CD4-positive, alpha-beta T cell (primary cell): Measurements from ENCODE around the gene ADCY10. TPM values are rescaled to one million over a fixed set of nuclear protein-coding genes. Genes with fewer than 3 reads are reported as not detected.
"Not testable (repeated sequence)": the region's sequence is repeated elsewhere in the genome, so short reads cannot be mapped to it uniquely, and the experiment has no call there.

Experiments
- ATAC-seq: fragments of 200-7000 bp; cut with Tn5 transposase; one replicate; pipeline ENCODE4 v1.10.0; 2022; ENCODE audit warnings: mild to moderate bottlenecking; ENCODE audit not compliant: poor library complexity
- CTCF ChIA-PET: fragments of 350-600 bp; sonication (Branson Sonifier 250); formaldehyde crosslinking; loops from one replicate; lab custom pipeline; 2021; ENCODE audit warnings: antibody characterized with exemption, inconsistent platforms; lab: Charles Lee
- POLR2A ChIA-PET: fragments of 350-600 bp; sonication (Branson Sonifier 250); formaldehyde crosslinking; loops from one replicate; lab custom pipeline; 2021; ENCODE audit warnings: antibody characterized with exemption, inconsistent platforms; lab: Charles Lee
- DNase-seq, 14 experiments: peaks; one replicate each; pipeline ENCODE4 v3.0.0-alpha.2; 2013 to 2020; ENCODE audit warnings: mixed read lengths in 2 of 14
- H3K27ac ChIP-seq, 2 donors: one replicate each; pipeline versions ENCODE4 v1.5.1 to v1.7.0; 2013; ENCODE audit warnings: low read length in 2 of 2, low read depth in 1 of 2, mild to moderate bottlenecking in 1 of 2
- H3K27me3 ChIP-seq, 2 experiments: 1 replicate in 1 of 2; 2 replicates in 1 of 2; pipeline versions ENCODE4 v1.6.1 to v1.7.0; 2013; ENCODE audit warnings: low read length in 2 of 2, control low read depth in 1 of 2, mild to moderate bottlenecking in 1 of 2, moderate library complexity in 1 of 2; ENCODE audit not compliant: insufficient read depth in 2 of 2, control insufficient read depth in 1 of 2
- H3K36me3 ChIP-seq: one replicate; pipeline ENCODE4 v1.6.1; 2013; ENCODE audit warnings: low read length, control low read depth; ENCODE audit not compliant: insufficient read depth
- H3K4me1 ChIP-seq: one replicate; pipeline ENCODE4 v1.6.1; 2013; ENCODE audit warnings: low read length, control low read depth; ENCODE audit not compliant: insufficient read depth
- H3K4me3 ChIP-seq: one replicate; pipeline ENCODE4 v1.5.1; 2013; ENCODE audit warnings: mild to moderate bottlenecking, low read length, moderate library complexity
- H3K9me3 ChIP-seq, 2 experiments: 1 replicate in 1 of 2; 2 replicates in 1 of 2; pipeline versions ENCODE4 v1.6.1 to v1.7.0; 2013; ENCODE audit warnings: low read length in 2 of 2, mild to moderate bottlenecking in 2 of 2, control low read depth in 1 of 2, moderate library complexity in 1 of 2; ENCODE audit not compliant: control insufficient read depth in 1 of 2, insufficient read depth in 1 of 2
- H3K27ac Mint-ChIP-seq: one replicate; pipeline ENCODE4 v1.8.0; 2020; ENCODE audit warnings: mixed read lengths
- H3K27me3 Mint-ChIP-seq: one replicate; pipeline ENCODE4 v1.8.0; 2021; ENCODE audit warnings: mixed read lengths
- H3K36me3 Mint-ChIP-seq: one replicate; pipeline ENCODE4 v1.8.0; 2021; ENCODE audit warnings: low read depth, mixed read lengths
- H3K4me1 Mint-ChIP-seq: one replicate; pipeline ENCODE4 v1.8.0; 2021; ENCODE audit warnings: low read depth, mixed read lengths
- H3K4me3 Mint-ChIP-seq: one replicate; pipeline ENCODE4 v1.8.0; 2020; ENCODE audit warnings: mild to moderate bottlenecking, mixed read lengths
- H3K9me3 Mint-ChIP-seq: one replicate; pipeline ENCODE4 v1.8.0; 2020; ENCODE audit warnings: mixed read lengths
- intact Hi-C, 2 experiments: fragments of 100-400 bp; cut with DNase I in 1 of 2; cut with micrococcal nuclease in 1 of 2; formaldehyde crosslinking; loops; one replicate each; pipeline versions ENCODE4 v1.15.1 to v1.9.0; 2023 to 2025; cut with DNase I, micrococcal nuclease
- total RNA-seq, 174 experiments: library from RNA in 2 of 174; stranded (reverse) in 2 of 174; gene quantifications; one replicate each; pipeline ENCODE4 v1.2.3 and lab custom pipeline; 2021 to 2026
- TF ChIP-seq, protein P1 (sequence below): fragments of 200-600 bp; IDR thresholded peaks from one replicate; pipeline ENCODE4 v1.8.0; 2022; ENCODE audit warnings: antibody characterized with exemption, mild to moderate bottlenecking

ADCY10 gene
- total RNA-seq, 2 experiments from 2014 or later = 0.11 to 0.52 TPM

DNA sequence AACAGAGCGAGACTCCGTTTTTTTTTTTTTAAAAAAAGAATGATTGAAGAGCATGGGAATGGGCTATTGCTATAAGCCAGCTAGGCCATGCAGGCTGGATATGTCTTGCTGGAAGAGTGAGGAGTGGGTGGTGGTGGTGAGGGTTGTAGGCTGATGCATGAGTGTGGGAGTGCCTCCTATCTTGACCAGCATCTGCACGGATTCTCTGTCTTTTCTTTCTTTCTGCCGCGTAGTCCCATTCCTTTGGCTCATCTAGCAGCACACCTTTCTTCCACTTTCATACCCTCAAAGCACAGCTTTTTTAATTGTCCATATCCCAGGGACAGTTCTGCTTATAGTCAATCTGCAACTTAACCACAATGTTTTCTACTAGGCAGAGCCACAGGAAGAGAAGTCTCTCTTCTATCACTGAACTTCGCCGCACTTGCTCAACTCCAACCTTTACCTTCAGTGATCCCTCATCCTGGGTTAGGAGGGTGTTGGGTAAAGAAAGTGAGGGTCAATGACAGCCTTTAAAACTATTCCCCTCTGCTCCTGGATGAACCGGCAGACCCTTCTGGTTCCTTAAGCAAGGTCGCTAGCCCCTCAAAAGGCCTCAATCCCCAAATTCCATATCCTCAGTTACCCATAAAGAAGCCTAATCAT, 15.2 kb downstream of the ADCY10 start:
- H3K9me3 Mint-ChIP-seq = no peaks in the 10 kb centered on the region
- no peak overlapping the region for H3K27ac Mint-ChIP-seq
- no peaks in the 10 kb centered on the region for H3K36me3 ChIP-seq
- ATAC-seq (no peak), DNase-seq (no peak)
- H3K4me3 Mint-ChIP-seq = no peak overlapping the region
- ChIA-PET POLR2A (no interaction called here), CTCF (no interaction called here)
- no peaks in the 10 kb centered on the region for H3K36me3 Mint-ChIP-seq
- TF ChIP-seq, protein P1, sequence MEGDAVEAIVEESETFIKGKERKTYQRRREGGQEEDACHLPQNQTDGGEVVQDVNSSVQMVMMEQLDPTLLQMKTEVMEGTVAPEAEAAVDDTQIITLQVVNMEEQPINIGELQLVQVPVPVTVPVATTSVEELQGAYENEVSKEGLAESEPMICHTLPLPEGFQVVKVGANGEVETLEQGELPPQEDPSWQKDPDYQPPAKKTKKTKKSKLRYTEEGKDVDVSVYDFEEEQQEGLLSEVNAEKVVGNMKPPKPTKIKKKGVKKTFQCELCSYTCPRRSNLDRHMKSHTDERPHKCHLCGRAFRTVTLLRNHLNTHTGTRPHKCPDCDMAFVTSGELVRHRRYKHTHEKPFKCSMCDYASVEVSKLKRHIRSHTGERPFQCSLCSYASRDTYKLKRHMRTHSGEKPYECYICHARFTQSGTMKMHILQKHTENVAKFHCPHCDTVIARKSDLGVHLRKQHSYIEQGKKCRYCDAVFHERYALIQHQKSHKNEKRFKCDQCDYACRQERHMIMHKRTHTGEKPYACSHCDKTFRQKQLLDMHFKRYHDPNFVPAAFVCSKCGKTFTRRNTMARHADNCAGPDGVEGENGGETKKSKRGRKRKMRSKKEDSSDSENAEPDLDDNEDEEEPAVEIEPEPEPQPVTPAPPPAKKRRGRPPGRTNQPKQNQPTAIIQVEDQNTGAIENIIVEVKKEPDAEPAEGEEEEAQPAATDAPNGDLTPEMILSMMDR = no peak
- H3K9me3 ChIP-seq = no peaks in the 10 kb centered on the region
- no peak overlapping the region for H3K4me3 ChIP-seq
- H3K4me1 Mint-ChIP-seq = no peaks in the 10 kb centered on the region
- no peaks in the 10 kb centered on the region for H3K27me3 ChIP-seq
- intact Hi-C loops = no loop called here
- H3K27ac ChIP-seq = no peak overlapping the region
- H3K4me1 ChIP-seq = no peaks in the 10 kb centered on the region
- no peaks in the 10 kb centered on the region for H3K27me3 Mint-ChIP-seq

DNA sequence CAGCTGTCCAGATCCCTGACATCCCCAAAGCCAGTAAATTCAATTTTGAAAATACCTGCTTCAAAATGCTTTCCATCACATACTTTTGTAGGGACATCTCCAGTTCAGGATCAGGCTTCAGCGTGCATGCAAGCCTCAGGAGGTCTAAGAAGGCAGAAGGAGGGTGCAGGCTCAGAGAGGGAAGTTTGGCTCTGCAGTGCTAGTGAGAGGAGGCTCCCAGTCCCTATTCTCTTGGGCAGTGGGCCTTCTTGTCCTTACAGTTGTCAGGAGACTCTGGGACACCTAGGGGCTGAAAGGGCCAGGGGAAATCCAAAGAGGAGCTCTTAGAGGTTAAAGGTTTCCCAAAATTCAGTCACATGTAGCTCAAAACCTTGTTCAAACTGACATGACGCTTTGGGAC, 20.1 kb downstream of the ADCY10 start:
- intact Hi-C loops = no loop called here
- TF ChIP-seq, protein P1 = no peak
- no peak for ATAC-seq
- H3K27ac ChIP-seq = no peak overlapping the region
- no peak overlapping the region for H3K27ac Mint-ChIP-seq
- no peak overlapping the region for H3K4me3 ChIP-seq
- DNase-seq = no peak
- no peak overlapping the region for H3K4me3 Mint-ChIP-seq
- no peaks in the 10 kb centered on the region for H3K27me3 ChIP-seq
- CTCF ChIA-PET = interaction anchor here (0.7 kb wide), 2 partner anchors 130 to 876 kb away, joined by 3 to 4 read pairs; no protein-coding TSS in a partner anchor
- H3K36me3 ChIP-seq = no peaks in the 10 kb centered on the region
- H3K27me3 Mint-ChIP-seq = no peaks in the 10 kb centered on the region
- no peaks in the 10 kb centered on the region for H3K36me3 Mint-ChIP-seq
- H3K4me1 Mint-ChIP-seq = no peaks in the 10 kb centered on the region
- no peaks in the 10 kb centered on the region for H3K9me3 Mint-ChIP-seq
- H3K9me3 ChIP-seq = no peaks in the 10 kb centered on the region
- H3K4me1 ChIP-seq = no peaks in the 10 kb centered on the region
- POLR2A ChIA-PET = no interaction called here

DNA sequence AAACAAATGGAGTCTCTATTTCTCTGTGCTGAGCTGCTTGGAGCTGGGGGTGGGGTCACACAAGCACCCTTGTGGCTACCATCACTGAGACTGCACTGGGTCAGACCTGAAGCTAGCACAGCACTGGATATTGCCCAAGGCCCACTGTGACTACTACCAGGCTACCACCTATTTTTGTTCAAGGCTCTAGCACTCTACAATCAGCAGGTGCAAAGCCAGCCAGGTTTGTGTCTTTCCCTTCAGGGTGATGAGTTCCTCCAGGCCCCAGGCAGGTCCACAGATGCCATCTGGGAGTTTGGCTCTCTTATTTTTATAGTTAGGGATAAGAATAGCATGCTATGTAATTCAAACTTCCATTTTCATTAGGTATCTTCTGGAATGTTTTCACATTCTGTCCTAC, 23.5 kb downstream of the ADCY10 start:
- Mint-ChIP-seq H3K4me3 (no peak overlapping the region), H3K9me3 (no peaks in the 10 kb centered on the region), H3K27me3 (no peaks in the 10 kb centered on the region), H3K27ac (no peak overlapping the region), H3K4me1 (no peaks in the 10 kb centered on the region), H3K36me3 (no peaks in the 10 kb centered on the region)
- Histone ChIP-seq H3K4me3 (no peak overlapping the region), H3K36me3 (no peaks in the 10 kb centered on the region), H3K4me1 (no peaks in the 10 kb centered on the region), H3K9me3 (no peaks in the 10 kb centered on the region), H3K27me3 (no peaks in the 10 kb centered on the region), H3K27ac (no peak overlapping the region)
- intact Hi-C loops = no loop called here
- DNase-seq (no peak), ATAC-seq (no peak)
- CTCF ChIA-PET = no interaction called here
- POLR2A ChIA-PET = no interaction called here
- TF ChIP-seq, protein P1 = no peak

DNA sequence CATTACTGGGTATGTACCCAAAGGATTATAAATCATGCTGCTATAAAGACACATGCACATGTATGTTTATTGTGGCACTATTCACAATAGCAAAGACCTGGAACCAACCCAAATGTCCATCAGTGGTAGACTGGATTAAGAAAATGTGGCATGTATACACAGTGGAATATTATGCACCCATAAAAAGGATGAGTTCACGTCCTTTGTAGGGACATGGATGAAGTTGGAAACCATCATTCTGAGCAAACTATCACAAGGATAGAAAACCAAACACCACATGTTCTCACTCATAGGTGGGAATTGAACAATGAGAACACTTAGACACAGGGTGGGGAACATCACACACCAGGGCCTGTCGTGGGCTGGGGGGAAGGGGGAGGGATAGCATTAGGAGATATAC, 26.7 kb downstream of the ADCY10 start:
- H3K4me3 ChIP-seq, ATAC-seq, H3K27me3 ChIP-seq, DNase-seq, H3K4me1 ChIP-seq, H3K4me1 Mint-ChIP-seq, H3K9me3 ChIP-seq, H3K27me3 Mint-ChIP-seq, H3K4me3 Mint-ChIP-seq, H3K9me3 Mint-ChIP-seq, H3K27ac ChIP-seq, POLR2A ChIA-PET, intact Hi-C loops, H3K27ac Mint-ChIP-seq, H3K36me3 ChIP-seq, CTCF ChIA-PET, H3K36me3 Mint-ChIP-seq: not testable (repeated sequence)
